HG02870 (cell line): ENCODE data around the gene BACE1-AS.
A peak's percentile ranks its signal among the peaks of the same experiment; 100 is the strongest.
"Not testable (repeated sequence)": the region's sequence is repeated elsewhere in the genome, so short reads cannot be mapped to it uniquely, and the experiment has no call there.

Experiments used
- ATAC-seq: cut with Tn5 transposase; IDR thresholded peaks from one replicate; pipeline ENCODE4 v1.9.1; 2021; ENCODE audit warnings: mild to moderate bottlenecking, moderate library complexity; ENCODE audit not compliant: unreplicated experiment

Gene BACE1-AS

DNA sequence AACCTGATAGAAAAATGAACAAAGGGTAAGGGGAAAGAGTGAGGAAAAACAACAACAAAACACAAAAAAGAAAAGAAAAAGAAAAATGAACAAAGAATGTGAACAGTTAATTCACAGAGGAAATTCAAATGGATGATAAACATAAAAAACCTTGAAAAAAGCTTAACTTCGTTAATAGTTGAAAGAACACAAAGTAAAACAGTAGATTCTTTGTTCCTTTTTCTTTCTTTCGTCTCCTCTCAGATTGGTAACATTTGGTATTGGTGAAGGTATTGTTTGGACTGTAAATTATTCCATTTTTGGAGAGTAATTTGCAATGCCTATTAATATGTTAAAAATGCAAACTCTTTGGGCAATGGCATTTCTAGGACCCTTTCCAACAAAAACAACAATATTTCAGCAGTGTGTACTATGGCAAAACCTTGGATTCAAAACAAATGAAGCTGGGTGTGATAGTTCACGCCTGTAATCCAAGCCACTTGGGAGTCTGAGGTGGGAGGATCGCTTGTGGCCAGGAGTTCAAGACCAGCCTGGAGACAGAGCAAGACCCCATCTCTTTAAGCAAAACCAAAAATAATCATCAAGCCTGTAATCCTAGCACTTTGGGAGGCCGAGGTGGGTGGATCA lies 28.2 kb downstream of the BACE1-AS start:
- ATAC-seq, result no peak

GRCh38 chr11:117327255-117327566 lies 36.1 kb downstream of the BACE1-AS start:
- ATAC-seq, result not testable (repeated sequence)

DNA sequence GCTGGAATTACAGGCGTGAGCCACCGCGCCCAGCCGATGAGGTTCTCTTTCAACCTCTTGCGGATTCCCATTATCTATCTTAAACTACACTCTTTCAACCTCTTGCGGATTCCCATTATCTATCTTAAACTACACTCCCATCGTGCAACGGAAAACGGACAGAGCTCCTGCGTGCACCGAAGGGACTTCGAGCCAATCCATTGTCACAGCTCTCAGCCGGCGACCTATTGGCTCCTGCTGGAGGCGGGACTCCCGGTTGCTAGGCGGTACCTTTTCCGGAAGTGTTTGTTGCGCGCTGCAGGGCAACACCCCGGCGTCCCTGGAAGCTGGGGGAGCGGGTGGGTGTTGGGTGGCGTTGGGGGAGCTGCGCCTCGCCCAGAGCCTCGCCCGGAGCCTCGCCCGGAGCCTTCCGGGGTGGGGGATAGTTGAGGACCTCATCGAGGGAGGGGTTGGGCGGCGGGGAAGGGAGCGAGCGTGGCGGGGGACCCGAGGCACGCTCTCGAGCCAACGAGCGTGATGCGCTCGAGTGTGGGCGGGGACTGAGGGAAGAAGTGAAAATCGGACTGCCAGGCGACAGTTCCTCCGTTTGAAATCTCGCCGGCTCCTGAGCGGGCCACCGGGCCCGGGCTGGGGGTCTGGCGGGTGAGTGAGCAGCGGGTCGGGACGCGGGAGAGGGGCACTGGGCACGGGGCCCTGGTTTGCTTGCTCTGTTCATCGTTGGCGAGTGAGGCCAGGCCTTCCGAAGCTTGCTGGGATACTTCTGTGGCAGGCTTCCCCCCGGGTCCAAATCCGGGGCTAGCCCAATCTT lies 36.6 kb downstream of the BACE1-AS start, which contains the start of gene CEP164:
CEP164 (plus strand) TSS at position 288 of the 808 bp plus-strand sequence. CDS start 10,733 bp downstream, outside the sequence.
- ATAC-seq, result peak; percentile 94

DNA sequence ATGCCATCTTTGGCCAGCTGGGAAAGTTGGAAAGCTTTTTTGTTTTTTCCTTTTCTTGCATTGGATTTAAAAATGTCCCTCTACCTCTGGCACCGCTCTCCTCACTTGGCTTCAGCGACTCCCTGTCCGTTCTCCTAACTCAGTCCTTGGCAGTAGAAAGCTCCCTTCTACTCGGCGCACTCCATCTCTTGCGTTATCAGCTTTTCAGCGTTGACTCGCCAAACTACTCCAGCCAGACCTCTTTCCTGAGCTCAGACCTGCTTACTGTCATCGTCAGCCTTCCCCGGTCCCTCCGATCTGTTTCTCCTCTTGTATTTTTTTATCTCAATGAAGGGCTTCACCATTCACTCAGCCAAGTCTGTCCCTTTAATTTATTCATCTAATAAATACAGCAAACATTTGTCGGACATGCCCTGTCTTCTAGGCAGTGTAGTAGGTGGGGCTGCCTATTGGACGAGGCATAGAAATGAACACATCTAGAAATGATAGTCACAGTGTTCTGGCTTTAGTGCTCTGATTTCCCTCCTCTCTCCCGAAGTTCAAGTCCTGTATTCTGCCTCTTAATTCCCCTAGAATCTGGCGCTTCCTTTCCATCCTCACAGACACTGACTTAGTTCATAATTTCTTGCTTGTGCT lies 37.3 kb downstream of the BACE1-AS start:
- ATAC-seq, result no peak

- ATAC-seq, result no peak
Observed at GRCh38 chr11:117332843-117333242, 41.7 kb downstream of the BACE1-AS start.

DNA sequence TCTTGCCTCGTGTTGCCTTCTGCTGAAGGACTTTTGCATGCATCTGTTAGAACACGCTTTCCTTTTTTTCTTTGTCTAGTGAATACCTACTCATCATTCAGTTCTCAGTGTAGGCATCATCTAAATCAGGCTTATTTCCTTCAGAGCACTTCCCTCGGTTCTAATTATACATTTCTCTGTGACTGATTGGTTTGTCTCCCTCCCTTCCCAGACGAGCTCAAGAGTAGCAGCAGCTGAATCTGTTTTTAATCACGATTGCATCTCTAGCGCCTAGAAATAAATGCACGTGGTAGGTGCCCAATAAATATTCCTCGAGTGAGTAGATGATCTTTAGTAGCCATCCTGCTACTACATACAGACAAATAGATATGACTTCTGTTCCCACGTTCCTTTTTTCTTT lies 42.8 kb downstream of the BACE1-AS start:
- no peak for ATAC-seq

DNA sequence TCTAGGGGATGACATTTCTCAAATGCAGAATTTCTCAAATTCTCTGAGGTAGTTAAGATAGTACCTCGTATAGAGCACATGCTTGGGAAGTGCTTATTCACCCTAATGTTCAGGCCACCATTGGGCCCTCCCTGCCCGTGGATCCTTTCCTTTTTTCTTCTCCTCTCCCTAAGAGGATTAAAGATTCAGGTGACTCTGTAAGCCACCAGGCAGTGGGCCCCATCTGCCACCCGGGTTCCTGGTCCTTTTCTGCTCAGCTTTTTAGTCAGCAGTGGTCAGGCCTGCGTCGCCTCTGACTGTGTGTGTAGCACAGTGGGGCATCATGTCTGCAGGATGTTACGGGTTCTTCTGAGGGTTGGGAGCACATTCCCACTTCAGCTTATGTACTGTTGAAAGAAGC lies 43.8 kb downstream of the BACE1-AS start:
- no peak for ATAC-seq

- ATAC-seq, result no peak
Observed at GRCh38 chr11:117335399-117335798, 44.3 kb downstream of the BACE1-AS start.

DNA sequence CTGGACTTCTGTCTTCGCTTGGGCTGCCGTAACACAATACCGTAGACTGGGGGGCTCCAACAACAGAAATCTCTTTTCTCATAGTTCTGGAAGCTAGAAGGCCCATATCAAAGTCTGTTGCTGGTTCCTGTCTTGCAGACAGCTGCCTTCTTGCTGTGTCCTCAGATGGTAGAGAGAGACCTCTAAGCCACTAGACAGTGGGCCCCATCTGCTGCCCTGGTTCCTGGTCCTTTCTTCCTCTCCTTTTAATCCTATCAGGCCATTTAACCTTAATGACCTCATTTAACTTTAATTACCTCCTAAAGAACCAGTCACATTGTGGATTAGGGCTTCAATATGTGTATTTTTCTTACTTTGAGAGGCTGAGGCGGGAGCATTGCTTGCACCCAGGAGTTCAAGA lies 45.9 kb downstream of the BACE1-AS start:
- no peak for ATAC-seq
